GM21390 (cell line): ENCODE measurements around the gene TMEM9.
"Not testable (repeated sequence)": the region's sequence is repeated elsewhere in the genome, so short reads cannot be mapped to it uniquely, and the experiment has no call there.

Experiments used
- ATAC-seq: cut with Tn5 transposase; IDR thresholded peaks from one replicate; pipeline ENCODE4 v1.9.1; 2021; ENCODE audit not compliant: unreplicated experiment

TMEM9 gene

DNA sequence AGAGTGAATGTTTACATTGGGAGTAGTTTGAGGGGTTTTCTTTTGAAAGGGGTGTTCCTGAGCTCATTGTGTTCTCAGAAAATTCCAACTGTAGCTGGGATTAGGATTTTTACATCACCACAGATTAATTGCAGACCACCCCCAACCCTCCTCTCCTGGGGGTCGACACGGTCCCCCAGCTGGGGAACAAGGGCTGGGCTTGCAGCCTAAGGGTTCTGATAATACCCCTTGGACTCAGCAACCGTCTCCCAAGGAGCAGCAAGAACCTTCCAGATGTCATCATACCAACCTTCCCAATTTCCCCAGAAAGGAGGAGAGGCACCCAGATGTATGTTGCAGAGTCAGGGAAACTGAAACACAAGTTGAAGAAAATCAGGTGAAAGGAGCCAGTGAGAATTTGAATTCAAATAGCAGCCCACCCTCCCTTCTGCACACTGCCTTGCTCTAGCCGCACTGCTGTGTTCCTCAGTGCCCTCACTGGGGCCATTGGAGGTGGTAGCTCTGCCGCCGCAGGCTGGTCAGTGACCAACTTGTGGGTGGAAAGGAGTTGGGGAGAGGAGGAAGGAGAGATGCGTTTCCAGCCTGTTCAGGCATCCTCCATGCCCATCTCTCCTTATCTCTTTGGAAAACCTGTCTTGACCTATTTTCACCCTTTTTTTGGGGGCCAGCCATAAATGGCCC is 21.7 kb upstream of the TMEM9 start:
- ATAC-seq: no peak

DNA sequence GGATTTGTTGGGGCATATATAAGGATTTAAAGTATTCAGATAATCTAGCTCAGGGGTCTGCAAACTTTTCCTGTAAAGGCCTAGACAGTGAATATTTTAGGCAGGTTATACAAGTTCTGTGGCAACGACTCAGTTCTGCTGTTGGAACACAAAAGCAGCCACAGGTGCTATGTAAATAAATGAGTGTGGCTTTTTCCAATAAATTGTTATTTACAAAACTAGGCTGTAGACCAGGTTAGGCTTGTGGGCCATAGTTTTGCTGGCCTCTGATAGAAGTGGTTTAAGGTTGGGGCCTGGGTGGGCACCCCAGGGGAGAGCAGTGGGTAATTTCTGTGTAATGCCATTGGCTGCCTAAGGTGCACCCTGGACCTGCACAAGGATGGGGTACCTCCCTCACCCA is 19.5 kb upstream of the TMEM9 start:
- ATAC-seq: no peak

DNA sequence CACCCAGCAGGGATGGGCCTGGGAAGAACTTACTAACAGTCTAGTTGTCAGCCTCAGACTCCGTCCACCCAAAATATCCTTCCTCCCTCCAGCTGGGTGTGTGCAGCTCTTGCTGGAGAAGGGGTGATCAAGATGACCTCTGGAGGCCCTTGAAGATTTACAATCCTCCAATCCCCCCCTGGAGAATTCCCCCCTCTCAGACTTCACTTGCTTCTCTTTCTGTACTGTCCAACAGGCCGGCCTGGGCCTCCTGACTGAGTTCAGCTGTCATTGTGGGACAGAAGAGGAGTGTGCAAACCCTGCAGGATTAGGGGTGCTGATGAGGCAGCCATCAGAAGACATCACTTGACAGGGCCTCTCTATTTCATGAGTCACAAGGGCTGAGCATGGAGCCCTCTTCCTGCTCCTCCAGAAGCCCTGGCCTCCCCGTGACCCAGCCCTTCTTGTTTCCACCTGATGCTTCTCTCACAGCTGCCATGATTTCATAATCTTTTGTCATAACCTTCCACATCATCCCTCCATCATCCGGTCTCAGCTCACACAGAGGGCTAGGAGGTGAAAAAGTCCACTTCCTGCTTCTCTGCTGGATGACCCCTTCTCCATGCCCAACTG is 18.8 kb upstream of the TMEM9 start:
- ATAC-seq: no peak

DNA sequence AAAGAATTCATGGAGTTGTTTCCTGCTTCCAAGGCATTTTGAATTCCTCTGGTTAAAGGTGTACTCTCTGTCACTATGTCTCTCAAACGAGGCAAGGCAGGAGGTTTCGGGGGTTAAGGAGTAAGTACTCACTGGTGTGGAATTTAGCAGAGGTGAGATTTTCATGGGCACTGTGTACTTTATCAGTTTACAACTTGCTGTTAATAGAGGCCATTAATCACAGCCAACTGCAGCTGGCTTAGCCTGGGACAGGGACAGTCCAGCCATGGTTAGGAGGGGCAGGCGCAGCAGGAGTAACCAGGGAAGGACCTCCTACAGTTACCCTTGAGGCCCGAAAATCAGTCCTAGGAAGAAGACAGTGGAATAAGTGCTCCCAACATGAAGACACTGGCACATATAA is 18.1 kb upstream of the TMEM9 start:
- ATAC-seq: no peak

DNA sequence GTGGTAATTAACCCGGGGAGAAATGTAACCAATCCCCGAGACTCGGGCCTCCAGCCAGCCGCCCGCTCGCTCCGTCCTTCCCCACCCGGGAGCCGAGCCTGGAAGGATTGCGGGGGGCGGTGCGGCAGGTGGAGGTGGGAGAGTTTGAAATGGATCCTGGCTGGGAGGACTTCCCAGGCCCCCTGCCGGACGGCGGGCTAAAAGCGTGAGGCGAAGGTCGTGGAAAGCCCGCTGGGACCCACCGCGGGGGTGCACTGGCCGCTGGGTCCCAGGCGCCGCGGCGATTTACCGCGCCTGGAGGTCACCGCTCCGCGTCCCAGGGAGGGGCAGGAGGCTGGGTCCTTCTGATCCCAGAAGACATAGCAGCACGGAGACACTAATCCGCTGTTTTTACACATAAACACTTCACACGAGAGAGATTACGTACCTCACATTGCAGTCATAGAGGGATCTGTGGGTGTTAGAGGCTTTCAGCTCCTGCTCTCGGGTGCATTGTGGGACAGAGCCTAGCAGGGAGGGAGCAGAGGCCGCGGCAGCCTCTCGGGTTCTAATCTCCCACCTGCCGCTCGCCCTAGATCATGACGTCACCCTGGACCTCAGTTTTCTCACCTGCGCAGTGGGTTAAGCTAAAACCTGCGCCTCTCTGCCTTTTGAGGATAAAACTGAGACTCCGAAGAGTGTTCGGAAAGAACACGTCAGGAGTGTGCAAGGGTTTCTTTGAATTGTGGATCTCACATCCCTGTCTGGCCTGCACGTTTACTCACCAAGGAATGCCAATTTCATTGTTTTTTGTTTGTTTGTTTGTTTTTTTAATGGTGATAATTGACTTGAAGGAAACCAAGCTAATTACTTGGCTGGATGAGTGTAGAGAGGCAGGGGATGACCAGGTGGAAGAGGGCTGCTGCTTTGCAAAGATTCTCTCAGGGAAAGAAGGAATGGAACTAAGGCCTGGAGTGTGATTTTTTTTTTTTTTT is 17.1 kb upstream of the TMEM9 start:
- peak; percentile 42 for ATAC-seq

DNA sequence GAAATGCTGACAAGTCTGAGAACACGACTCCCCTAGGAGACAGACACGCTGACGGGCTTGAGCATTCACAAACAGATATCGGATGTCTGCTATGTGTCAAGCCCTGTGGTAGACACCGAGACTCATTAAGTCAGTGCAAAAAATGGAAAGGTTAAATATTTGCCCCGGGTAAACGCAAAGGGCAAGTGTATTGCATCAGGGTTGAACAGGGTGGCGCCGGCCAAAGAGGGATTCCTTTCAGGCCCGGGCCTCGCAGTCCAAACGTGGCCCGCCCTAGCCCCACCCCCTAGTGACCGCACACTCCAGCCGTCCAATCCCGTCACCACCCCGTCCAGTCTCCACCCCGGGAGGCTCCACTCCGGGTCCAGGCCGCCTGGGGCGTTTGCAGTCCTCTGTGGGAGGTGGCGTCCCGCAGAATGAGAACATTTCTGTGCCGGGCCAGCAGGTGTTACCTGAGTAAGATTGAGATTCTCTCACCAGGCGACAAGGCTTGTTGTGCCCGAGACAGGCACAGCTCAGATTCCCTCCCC is 16.3 kb upstream of the TMEM9 start:
- ATAC-seq: peak; percentile 96

DNA sequence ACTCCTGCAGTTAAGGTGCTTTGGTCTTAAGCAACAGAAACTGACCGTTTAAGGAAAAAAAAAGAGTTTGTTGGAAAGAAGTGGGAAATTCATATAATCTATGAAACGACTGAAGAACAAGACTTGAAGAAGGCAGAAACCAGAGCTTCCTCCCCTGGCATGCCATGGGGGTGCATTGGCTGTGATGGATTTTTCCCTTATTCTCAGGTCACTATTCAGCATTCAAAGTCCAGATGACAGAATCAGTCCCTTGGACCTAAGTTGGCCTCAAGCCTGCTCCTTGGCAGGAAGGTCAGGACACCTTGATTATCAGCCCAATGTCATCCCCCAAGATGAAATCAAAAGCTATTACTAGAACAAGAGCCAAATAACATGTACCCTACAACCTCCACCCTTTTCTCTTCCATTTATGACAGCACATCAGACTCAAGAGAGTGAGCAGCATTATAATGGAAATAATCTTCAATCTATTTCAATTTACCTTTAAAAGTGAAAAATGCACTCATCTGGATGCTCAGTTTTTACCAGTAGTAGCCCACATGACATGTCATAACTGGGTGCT is 15.8 kb upstream of the TMEM9 start:
- no peak for ATAC-seq

DNA sequence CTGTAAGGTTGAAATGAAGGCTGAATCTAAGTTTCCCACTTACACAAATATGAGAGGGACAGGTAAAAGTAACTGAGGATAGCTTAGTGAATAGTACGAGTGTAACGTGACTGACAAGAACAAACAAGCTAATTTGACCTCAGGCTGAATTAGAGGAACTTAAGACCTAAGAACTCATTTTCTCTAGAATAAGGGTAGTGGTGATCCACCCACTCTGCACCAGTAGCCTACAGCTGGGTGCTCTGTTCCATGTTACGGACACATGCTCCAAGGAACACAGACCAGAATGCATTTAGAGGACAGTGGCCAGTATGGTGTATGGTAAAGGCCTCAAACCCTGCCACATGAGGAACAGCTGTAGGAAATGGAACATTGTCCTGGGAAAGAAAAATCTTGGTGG is 14.9 kb upstream of the TMEM9 start:
- no peak for ATAC-seq

DNA sequence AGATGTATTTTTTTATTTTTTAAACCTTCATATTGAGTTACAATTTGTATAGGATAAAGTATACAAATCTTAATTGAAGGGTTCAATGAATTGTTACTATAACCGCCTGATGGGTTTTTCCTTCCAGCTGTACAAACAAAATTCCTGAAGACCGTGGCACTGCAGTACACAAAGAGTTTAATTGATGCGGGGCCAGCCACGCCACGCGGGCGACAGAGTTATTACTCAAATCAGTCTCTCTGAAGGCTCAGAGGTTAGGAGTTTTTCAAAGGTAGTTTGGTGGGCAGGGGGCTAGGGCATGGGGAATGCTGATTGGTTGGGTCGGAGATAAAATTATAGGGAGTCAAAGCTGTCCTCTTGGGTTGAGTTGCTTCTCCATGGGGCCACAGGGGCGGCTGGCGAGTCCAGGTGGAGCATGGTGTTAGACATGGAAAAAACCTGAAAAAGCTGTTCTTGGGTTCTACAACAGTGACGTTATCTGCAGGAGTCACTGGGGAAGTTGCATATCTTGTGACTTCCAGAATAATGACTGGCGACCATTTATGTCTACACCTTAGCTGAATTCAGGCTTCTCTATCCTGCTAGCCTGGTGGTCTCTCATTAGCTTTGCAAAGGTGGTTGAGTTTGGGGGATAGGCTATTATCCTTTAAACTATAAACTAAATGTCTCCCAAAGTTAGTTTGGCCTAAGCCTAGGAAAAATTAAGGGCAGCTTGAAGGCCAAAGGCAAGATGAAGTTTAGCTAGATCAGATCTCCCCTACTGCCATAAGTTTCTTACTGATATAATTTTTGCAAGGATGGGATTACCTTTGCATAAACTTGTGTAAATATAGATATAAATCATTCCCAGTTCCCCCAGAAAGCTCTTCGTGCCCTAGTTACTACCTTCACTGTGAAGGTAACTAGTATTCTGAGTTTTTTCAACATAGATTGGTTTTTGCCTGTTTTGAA is 13.0 kb upstream of the TMEM9 start:
- no peak for ATAC-seq

DNA sequence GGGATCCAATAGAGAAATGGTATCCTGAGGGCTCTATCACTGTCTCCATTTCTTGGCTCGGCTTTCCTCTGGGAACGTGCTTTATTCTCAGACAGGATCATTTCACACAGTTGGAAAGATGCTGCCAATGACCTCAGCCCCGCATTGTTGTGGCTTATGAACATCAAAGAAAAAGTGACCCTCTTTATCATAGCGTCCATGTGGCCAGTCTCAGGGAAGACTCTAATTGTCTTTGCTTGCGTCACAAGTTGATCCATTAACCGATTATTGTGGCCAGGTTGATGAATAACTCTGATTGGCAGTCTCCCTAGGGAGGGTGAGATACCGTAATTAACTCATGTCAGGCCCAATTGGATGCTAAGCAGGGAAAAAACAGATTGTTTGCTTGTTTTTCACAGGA is 10.4 kb upstream of the TMEM9 start:
- no peak for ATAC-seq

DNA sequence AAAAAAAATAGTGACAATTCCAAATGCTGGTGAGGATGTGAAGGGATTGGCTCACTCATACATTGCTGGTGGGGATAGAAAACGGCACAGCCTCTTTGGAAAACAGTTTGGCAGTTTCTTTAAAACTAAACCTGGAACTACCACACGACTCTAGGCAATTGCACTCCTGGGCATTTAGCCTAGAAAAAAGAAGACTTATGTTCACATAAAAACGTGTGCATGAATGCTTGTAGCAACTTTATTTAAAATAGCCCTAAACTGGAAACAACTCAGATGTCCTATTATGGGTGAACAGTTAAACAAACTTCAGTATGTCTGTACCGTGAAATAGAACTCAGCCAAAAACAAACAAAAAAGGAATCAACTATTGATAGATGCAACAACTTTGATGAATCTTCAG is 9.4 kb upstream of the TMEM9 start:
- no peak for ATAC-seq

DNA sequence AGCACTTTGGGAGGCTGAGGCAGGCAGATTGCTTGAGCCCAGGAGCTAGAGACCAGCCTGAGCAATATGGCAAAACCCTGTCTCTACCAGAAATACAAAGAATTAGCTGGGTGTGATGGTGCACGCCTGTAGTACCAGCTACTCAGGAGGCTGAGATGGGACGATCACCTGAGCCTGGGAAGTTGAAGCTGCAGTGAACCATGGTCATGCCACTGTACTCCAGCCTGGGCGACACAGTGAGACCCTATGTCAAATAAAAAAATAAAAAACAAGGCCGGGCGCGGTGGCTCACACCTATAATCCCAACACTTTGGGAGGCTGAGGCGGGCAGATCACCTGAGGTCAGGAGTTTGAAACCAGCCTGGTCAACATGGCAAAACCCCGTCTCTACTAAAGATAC is 8.8 kb upstream of the TMEM9 start:
- ATAC-seq: not testable (repeated sequence)

DNA sequence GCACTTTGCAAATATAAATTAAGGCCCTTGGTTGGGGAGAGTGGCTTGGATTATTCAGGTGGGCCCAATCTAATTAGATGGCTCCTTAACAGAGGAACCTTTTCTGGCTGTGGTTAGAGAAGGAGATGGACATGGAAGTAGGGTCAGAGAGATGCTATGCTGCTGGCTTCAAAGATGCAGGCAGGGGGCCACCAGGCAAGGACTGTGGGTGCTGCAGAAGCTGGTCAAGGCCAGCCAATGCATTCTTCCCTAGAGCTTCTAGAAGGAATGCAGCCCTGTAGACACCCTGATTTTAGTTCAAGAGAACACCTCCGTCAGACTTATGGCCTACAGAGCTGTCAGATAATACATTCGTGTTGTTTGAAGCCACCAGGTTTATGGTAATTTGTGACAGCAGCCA is 3.7 kb upstream of the TMEM9 start:
- ATAC-seq: no peak

DNA sequence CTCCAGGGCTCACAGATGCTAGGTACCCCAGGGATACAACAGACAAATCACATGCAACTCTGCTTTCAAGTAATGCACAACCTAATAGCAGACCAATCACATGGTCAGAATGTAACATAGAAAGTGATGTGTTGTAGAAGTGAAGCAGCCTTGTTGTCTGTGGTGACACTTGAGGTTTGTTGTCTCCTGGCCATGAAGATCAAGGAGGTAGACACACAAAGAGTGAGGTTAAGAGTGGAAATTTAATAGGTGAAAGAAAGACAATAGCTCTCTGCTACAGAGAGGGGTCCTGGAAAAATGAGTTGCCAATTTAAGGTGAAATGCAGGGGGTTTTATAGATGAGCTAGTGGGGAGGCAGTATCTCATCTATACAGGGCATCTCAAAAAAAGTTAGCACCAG is 2.5 kb upstream of the TMEM9 start:
- ATAC-seq: no peak

DNA sequence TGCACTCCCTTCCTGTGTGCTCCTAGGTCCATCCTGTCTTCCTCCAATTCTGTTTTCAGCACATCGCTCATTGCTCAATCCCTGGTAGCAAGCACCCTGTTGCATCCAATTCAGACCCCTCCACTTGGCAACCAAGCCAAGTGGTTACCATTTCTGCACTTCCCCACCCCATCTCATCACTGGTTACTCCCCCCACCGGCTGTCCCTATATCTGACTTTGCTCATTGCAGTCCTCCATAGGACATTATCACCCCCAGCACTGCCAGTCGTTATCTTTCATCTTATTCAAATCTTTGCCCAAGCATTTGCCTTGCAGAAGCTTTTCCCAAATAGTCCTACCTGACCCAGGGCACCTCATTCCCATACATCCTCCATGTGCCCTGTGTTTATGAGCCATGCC is 2.1 kb upstream of the TMEM9 start:
- ATAC-seq: no peak

DNA sequence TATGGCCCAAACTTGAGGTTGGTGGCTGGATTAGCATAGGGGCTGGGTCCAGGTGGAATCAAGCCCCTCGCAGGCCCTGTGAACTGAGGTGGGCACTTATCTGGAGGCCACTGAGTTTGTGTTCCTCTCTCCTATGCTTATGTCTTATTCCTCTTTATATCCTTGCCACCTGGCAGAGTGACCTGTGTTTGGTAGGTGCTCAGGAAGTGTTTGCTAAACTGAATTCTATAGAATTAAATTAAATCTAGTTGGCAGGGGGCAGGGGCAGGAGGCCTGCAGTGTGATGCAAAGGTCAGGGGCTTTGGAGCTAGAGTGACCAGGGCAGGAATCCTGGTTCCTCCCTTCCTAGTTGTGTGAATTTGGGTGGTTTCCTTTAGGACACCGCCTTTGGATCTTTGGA is 1.1 kb upstream of the TMEM9 start:
- ATAC-seq: no peak

DNA sequence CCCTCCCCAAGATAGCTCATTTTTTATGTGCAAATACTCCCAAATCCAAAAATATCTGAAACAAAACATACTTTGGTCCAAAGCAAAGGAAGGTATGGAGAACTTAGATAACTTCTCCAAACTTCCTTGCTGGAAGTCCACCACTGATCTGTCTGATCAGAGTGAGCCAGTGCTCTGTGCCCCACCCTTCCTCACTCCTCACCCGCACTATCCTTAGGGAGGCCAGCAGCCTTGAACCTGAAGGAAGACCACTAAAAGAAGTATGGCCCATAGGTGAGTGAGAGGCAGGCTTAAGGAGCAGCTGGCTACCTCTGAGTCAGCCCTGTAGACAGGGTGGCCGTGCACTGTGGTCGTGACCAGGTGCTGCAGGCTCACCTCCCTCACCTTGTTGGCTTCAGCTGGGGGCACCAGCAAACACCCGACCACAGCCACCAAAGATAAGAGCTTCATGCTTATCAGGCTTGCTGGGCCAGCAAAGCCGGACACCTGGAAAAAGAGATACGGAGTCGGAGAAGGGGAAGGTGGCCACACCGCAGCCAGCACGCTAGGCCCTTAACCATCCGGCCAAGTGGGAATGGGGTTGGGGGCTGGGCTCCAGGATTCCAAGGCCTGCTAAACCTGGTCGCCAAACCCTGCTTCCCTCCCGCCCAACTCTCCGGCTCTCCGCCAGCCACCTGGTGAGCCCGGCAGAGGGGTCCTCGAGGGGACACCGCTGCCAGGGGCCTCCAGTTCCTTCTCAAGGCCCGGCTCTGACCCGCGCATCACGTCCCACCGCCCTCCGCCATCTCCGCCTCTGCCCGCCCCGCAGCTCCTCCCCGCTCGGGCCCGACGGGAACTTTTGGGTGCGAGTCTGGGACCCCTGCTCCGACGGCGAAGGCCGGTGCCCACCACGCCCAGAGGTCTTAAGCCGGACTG is 543 bp downstream of the TMEM9 start:
- ATAC-seq: peak; percentile 77

DNA sequence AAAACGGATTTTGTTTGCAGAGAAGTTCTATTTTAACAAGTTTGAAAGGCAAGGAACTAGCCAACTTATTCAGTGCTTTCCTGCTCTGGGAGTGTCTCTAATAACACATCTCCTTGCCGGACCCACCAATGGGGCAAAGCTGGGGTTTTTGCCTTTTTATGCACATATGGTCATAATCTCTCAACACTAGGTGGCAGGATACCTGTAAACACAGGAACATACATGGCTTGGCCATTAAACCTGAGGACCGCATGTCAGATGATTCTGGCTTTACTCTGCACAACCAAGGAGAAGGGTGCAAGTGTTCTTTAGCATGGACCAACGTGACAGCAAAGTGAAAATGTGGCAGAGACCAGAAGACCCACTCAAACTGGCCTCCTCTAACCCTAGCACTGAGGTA is 4.9 kb downstream of the TMEM9 start:
- ATAC-seq: no peak

DNA sequence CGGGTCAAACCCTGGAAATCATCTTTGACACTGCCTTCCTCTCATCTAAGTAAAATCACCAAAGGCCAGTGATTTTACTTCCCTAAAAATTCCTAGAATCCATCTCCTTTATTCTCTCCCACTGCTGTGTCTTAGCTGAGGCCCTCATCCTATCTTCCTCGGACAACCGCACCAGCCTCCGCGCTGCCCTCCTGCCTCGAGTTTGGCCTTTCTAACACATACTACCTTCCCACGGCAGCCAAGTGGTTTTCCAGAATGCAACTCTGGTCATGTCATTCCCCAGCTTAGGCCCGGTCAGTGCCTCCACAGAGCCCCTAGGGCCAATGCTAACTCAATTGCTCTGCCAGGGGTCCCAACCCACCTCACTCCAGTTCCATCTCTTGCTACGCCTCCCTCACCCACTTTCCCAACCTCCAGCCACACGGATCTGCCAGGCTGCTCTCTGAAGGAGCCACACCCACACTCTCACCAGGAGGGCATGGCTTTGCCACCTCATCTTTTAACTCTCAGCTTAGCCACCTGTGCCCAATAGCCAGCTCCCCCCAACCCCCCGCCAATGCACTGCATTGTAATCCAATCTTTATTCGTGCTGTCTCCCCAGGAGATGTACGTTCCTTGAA is 6.8 kb downstream of the TMEM9 start:
- no peak for ATAC-seq
